H1 (cell line): ENCODE measurements around the gene NCKAP1.

Experiments used
- CREB1 ChIP-seq: IDR thresholded peaks from 2 replicates; pipeline ENCODE4 v1.6.1; 2012; ENCODE audit warnings: inconsistent platforms
- CTCF ChIP-seq, 3 experiments: IDR thresholded peaks; 1 replicate in 2 of 3; 2 replicates in 1 of 3; pipeline versions ENCODE4 v1.5.1 to v1.6.1; 2011; ENCODE audit warnings: low read length in 3 of 3, mild to moderate bottlenecking in 3 of 3, inconsistent platforms in 2 of 3, low read depth in 1 of 3, moderate library complexity in 1 of 3; ENCODE audit not compliant: insufficient read depth in 1 of 3; ENCODE audit errors: control extremely low read depth in 1 of 3
- HDAC6 ChIP-seq: IDR thresholded peaks from one replicate; pipeline ENCODE4 v1.7.1; 2012; ENCODE audit warnings: low read depth, mild to moderate bottlenecking, inconsistent platforms, low read length, moderate library complexity
- MAX ChIP-seq: IDR thresholded peaks from 2 replicates; pipeline ENCODE4 v1.6.1; 2012; ENCODE audit warnings: inconsistent platforms
- POLR2A ChIP-seq, 2 experiments: IDR thresholded peaks; 1 replicate in 1 of 2; 2 replicates in 1 of 2; pipeline ENCODE4 v1.6.1; 2011; ENCODE audit warnings: low read depth in 2 of 2, low read length in 2 of 2, mild to moderate bottlenecking in 2 of 2; ENCODE audit errors: control extremely low read depth in 1 of 2

GRCh38 chr2:183069174-183069573, 30.9 kb upstream of the NCKAP1 start:
- TF ChIP-seq CTCF (IDR thresholded peaks at IDR 0.05; ENCODE audit: control extremely low read depth in 1 of 3, insufficient read depth in 1 of 3, low read depth in 1 of 3, low read length in 3 of 3) (no peak), MAX (no peak), CREB1 (no peak), HDAC6 (no peak), POLR2A (IDR thresholded peaks at IDR 0.05; ENCODE audit: control extremely low read depth in 1 of 2, low read depth in 2 of 2, low read length in 2 of 2) (no peak)
